Caco-2 (cell line): ENCODE results near the gene CR1. TPM values are rescaled to one million over a fixed set of nuclear protein-coding genes. Genes with fewer than 3 reads are reported as not detected.
"Not testable (repeated sequence)": the region's sequence is repeated elsewhere in the genome, so short reads cannot be mapped to it uniquely, and the experiment has no call there.

Source experiments
- BruUV-seq: library from RNA; stranded (reverse); fragments of 400-500 nt; replicated peaks from 2 replicates; lab custom pipeline; 2021; lab: Mats Ljungman, UMichigan
- CTCF ChIA-PET: fragments of 300-600 bp; sonication (Branson Sonifier 250); formaldehyde crosslinking; loops from one replicate; lab custom pipeline; 2022; ENCODE audit warnings: antibody characterized with exemption; lab: Charles Lee
- POLR2A ChIA-PET: fragments of 300-600 bp; sonication (Branson Sonifier 250); formaldehyde crosslinking; loops from one replicate; lab custom pipeline; 2022; ENCODE audit warnings: antibody characterized with exemption; lab: Charles Lee
- DNase-seq, 2 experiments: peaks; one replicate each; pipeline versions ENCODE4 v3.0.0 to v3.0.0-alpha.2; 2020 to 2022
- H3K27me3 ChIP-seq: replicated peaks from 2 replicates; pipeline ENCODE4 v1.6.0; 2011; ENCODE audit warnings: low read length; ENCODE audit not compliant: control insufficient read depth, insufficient read depth
- H3K36me3 ChIP-seq: 2 replicates; pipeline ENCODE4 v1.5.1; 2011; ENCODE audit warnings: low read length; ENCODE audit not compliant: control insufficient read depth, insufficient read depth
- H3K4me1 ChIP-seq: fragments of 250-450 bp; sonication (Bioruptor Pico); 2 replicates; pipeline ENCODE4 v1.5.1; 2020; ENCODE audit warnings: mild to moderate bottlenecking
- H3K4me3 ChIP-seq: 2 replicates; pipeline ENCODE4 v1.5.1; 2011; ENCODE audit warnings: low read depth, mild to moderate bottlenecking, control low read depth, low read length
- H3K9me3 ChIP-seq: fragments of 250-450 bp; sonication (Bioruptor Pico); 2 replicates; pipeline ENCODE4 v1.5.1; 2020; ENCODE audit warnings: mild to moderate bottlenecking, moderate library complexity
- H3K27ac Mint-ChIP-seq: one replicate; pipeline ENCODE4 v1.8.0; 2022; ENCODE audit warnings: mixed read lengths; ENCODE audit not compliant: unreplicated experiment
- H3K27me3 Mint-ChIP-seq: one replicate; pipeline ENCODE4 v1.8.0; 2022; ENCODE audit warnings: mixed read lengths; ENCODE audit not compliant: insufficient read depth, unreplicated experiment
- H3K36me3 Mint-ChIP-seq: one replicate; pipeline ENCODE4 v1.8.0; 2022; ENCODE audit warnings: mild to moderate bottlenecking, mixed read lengths; ENCODE audit not compliant: insufficient read depth, unreplicated experiment
- H3K4me1 Mint-ChIP-seq: one replicate; pipeline ENCODE4 v1.8.0; 2022; ENCODE audit warnings: low read depth, mixed read lengths; ENCODE audit not compliant: unreplicated experiment
- H3K4me3 Mint-ChIP-seq: one replicate; pipeline ENCODE4 v1.8.0; 2022; ENCODE audit warnings: mild to moderate bottlenecking, moderate library complexity, mixed read lengths; ENCODE audit not compliant: unreplicated experiment
- H3K9me3 Mint-ChIP-seq: one replicate; pipeline ENCODE4 v1.8.0; 2022; ENCODE audit warnings: mixed read lengths; ENCODE audit not compliant: unreplicated experiment
- intact Hi-C: fragments of 100-400 bp; cut with micrococcal nuclease; formaldehyde crosslinking; loops from one replicate; pipeline ENCODE4 v1.10.0; 2022; ENCODE audit not compliant: unreplicated experiment
- total RNA-seq: library from RNA; stranded (reverse); gene quantifications from 2 replicates; pipeline ENCODE4 v1.2.3, GENCODE V29; 2022
- TF ChIP-seq, protein P1 (sequence below), 2 experiments: fragments of 200-600 bp in 1 of 2; IDR thresholded peaks; 1 replicate in 1 of 2; 2 replicates in 1 of 2; pipeline versions ENCODE4 v1.5.1 to v1.8.0; 2011 to 2022; ENCODE audit warnings: antibody characterized with exemption in 1 of 2, control low read depth in 1 of 2, inconsistent platforms in 1 of 2, low read depth in 1 of 2, low read length in 1 of 2, mild to moderate bottlenecking in 1 of 2, moderate library complexity in 1 of 2; ENCODE audit not compliant: insufficient read depth in 1 of 2, severe bottlenecking in 1 of 2, unreplicated experiment in 1 of 2

CR1 gene
- total RNA-seq, 1 experiment from 2014 or later = not detected

DNA sequence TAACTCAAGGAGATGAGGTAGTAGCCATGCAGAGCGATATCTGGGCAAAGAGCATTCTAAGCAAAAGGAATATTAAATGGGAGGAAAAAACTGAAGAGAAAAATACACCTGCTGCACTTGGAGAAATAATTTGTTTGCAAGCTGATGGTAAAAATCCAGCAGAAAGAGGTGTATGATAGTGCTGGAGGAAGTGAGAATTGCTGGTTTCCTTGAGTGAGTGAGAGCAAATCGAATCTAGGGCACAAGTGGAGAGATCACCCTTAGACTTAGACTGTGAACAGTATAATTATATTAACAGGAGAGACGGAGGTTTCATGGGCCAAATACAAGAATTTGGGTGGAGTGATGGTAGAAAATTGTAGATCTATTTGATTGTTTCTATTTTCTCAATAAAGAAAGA, 2.7 kb upstream of the CR1 start:
- H3K4me3 ChIP-seq = no peak overlapping the region
- no peaks in the 10 kb centered on the region for H3K36me3 ChIP-seq
- no TSS peak for BruUV-seq
- Mint-ChIP-seq H3K27me3 (peaks cover 13% of the 10 kb centered on the region), H3K4me3 (no peak overlapping the region), H3K4me1 (no peaks in the 10 kb centered on the region), H3K9me3 (no peaks in the 10 kb centered on the region), H3K27ac (no peak overlapping the region), H3K36me3 (no peaks in the 10 kb centered on the region)
- DNase-seq = no peak
- ChIA-PET POLR2A (no interaction called here), CTCF (no interaction called here)
- intact Hi-C loops = no loop called here
- no peaks in the 10 kb centered on the region for H3K27me3 ChIP-seq
- H3K4me1 ChIP-seq = no peaks in the 10 kb centered on the region
- no peaks in the 10 kb centered on the region for H3K9me3 ChIP-seq
- TF ChIP-seq, protein P1, sequence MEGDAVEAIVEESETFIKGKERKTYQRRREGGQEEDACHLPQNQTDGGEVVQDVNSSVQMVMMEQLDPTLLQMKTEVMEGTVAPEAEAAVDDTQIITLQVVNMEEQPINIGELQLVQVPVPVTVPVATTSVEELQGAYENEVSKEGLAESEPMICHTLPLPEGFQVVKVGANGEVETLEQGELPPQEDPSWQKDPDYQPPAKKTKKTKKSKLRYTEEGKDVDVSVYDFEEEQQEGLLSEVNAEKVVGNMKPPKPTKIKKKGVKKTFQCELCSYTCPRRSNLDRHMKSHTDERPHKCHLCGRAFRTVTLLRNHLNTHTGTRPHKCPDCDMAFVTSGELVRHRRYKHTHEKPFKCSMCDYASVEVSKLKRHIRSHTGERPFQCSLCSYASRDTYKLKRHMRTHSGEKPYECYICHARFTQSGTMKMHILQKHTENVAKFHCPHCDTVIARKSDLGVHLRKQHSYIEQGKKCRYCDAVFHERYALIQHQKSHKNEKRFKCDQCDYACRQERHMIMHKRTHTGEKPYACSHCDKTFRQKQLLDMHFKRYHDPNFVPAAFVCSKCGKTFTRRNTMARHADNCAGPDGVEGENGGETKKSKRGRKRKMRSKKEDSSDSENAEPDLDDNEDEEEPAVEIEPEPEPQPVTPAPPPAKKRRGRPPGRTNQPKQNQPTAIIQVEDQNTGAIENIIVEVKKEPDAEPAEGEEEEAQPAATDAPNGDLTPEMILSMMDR (IDR thresholded peaks at IDR 0.05; ENCODE audit: insufficient read depth in 1 of 2, low read depth in 1 of 2, low read length in 1 of 2, severe bottlenecking in 1 of 2, unreplicated experiment in 1 of 2) = no peak

DNA sequence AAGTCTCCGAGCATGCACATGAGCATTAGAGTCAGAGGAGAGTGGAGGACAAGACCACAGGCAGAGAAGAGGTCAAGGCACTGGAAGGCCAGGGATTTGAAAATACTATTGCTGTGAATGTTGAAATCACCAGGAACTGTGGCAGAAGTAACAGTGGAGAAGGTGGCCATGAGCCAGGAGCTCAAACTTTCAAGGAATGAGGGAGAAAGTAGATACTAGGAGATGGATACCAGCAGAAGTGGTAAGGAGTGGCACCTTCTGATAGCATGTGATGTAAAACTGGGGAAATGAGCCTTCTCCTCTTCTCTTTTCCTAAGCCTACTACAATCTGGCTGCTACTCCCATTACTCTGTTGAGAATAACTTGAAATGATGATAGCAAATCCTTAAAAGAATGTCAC, 1.8 kb upstream of the CR1 start:
- H3K4me3 ChIP-seq = no peak overlapping the region
- peaks cover 13% of the 10 kb centered on the region for H3K27me3 Mint-ChIP-seq
- H3K27me3 ChIP-seq = no peaks in the 10 kb centered on the region
- H3K4me1 Mint-ChIP-seq = no peaks in the 10 kb centered on the region
- H3K36me3 Mint-ChIP-seq = no peaks in the 10 kb centered on the region
- no peak overlapping the region for H3K27ac Mint-ChIP-seq
- CTCF ChIA-PET = no interaction called here
- BruUV-seq = no TSS peak
- no peaks in the 10 kb centered on the region for H3K36me3 ChIP-seq
- TF ChIP-seq, protein P1 (IDR thresholded peaks at IDR 0.05; ENCODE audit: insufficient read depth in 1 of 2, low read depth in 1 of 2, low read length in 1 of 2, severe bottlenecking in 1 of 2, unreplicated experiment in 1 of 2) = no peak
- intact Hi-C loops = no loop called here
- no peak overlapping the region for H3K4me3 Mint-ChIP-seq
- no peaks in the 10 kb centered on the region for H3K9me3 ChIP-seq
- no peaks in the 10 kb centered on the region for H3K4me1 ChIP-seq
- POLR2A ChIA-PET = no interaction called here
- no peaks in the 10 kb centered on the region for H3K9me3 Mint-ChIP-seq
- no peak for DNase-seq

DNA sequence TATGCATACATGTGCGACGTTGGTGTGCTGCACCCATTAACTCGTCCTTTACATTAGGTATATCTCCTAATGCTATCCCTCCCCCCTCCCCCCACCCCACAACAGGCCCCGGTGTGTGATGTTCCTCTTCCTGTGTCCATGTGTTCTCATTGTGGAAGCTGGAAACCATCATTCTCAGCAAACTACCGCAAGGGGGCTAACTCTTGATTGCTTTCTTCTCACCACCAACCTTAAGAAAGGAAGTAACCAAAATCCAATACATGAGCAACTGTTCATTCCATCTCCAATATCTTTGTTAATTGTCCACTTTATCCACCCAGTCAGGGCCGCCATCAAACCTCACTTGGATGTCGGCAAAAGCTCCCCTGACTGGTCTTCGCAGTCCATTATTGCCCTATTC, 676 bp upstream of the CR1 start:
- peaks cover 11% of the 10 kb centered on the region for H3K27me3 Mint-ChIP-seq
- H3K36me3 ChIP-seq, H3K4me3 Mint-ChIP-seq, H3K9me3 Mint-ChIP-seq, BruUV-seq, POLR2A ChIA-PET, DNase-seq, H3K9me3 ChIP-seq, H3K4me3 ChIP-seq, H3K27ac Mint-ChIP-seq, H3K4me1 ChIP-seq, CTCF ChIA-PET, H3K36me3 Mint-ChIP-seq, H3K4me1 Mint-ChIP-seq, H3K27me3 ChIP-seq: not testable (repeated sequence)
- intact Hi-C loops = loop anchor here (5.0 kb wide), 4 partner anchors 73 to 513 kb away; no protein-coding TSS in a partner anchor

DNA sequence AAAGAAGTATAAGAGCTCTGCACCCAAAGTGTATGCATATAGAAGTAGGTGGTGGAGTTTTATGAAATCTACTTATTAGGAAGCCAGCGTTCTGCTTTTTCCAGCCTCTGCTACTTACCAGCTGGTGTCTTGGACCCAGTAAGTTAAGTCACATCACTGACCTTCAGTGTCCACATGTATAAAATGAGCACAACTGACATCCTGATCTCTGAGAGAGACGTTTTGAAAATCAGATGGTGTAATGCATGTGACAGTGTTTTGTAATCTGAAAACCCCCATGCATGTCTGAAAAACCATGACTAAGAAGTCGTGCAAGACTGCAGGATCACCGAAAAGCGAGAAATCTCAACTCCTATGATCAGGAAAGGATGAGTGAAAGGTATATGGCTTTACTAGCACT, 2.0 kb downstream of the CR1 start:
- TF ChIP-seq, protein P1 (IDR thresholded peaks at IDR 0.05; ENCODE audit: insufficient read depth in 1 of 2, low read depth in 1 of 2, low read length in 1 of 2, severe bottlenecking in 1 of 2, unreplicated experiment in 1 of 2) = no peak
- no peak overlapping the region for H3K4me3 Mint-ChIP-seq
- H3K4me1 ChIP-seq = no peaks in the 10 kb centered on the region
- H3K36me3 Mint-ChIP-seq = no peaks in the 10 kb centered on the region
- H3K36me3 ChIP-seq = no peaks in the 10 kb centered on the region
- H3K4me3 ChIP-seq = no peak overlapping the region
- BruUV-seq = no TSS peak
- no peak overlapping the region for H3K27ac Mint-ChIP-seq
- POLR2A ChIA-PET = no interaction called here
- H3K27me3 Mint-ChIP-seq = peaks cover 15% of the 10 kb centered on the region
- CTCF ChIA-PET = no interaction called here
- no peaks in the 10 kb centered on the region for H3K4me1 Mint-ChIP-seq
- H3K9me3 Mint-ChIP-seq = no peaks in the 10 kb centered on the region
- DNase-seq = no peak
- H3K9me3 ChIP-seq = no peaks in the 10 kb centered on the region
- no peaks in the 10 kb centered on the region; the same call in 1 of the 2 replicates for H3K27me3 ChIP-seq
- intact Hi-C loops = loop anchor here (2.0 to 5.0 kb wide), 5 partner anchors 43 to 516 kb away; partner anchors contain the start of gene CR2
